Iris pigment epithelial cell (primary cell): ENCODE results near the gene PTPRF.

Experiments
- DNase-seq: peaks from one replicate; pipeline ENCODE4 v3.0.0-alpha.2; 2011; ENCODE audit warnings: low read depth

Gene PTPRF

DNA sequence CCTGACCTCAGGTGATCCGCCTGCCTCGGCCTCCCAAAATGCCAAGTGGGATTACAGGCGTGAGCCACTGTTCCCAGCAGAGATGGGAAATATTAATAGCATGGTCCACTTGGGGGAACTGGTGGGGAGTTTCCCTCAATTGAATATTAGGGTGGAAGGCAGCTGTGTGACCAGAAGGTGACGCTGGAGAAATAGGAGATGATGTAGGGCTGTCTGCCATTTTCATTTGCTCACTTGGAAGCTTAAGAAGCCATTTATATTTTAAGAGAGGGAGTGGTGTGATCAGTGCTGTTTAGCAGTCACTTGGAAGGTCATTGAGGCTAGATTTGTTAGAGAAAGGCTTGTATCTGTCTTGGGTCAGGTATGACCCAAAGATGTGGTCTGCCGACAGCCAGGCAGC lies 139.2 kb downstream of the PTPRF start:
- DNase-seq: no peak

DNA sequence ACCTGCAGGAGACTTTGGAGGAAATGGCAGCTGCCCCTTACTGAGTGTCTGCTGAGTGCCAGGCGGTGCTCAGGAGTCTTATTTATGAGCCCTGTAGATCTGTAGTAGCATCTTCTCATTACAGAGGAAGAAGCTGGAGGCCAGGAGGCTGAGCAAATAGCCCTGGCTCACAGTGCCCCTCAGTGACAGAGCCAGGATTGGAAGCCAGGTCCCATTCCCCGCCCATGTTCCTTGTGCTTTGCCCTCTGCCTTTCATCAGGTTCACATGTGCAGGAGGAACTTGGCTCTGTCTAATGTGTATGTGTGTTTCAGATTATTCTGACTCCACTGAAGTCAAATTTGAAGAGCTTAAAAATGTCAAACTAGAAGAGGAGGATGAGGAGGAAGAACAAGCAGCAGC lies 140.5 kb downstream of the PTPRF start:
- DNase-seq: no peak

DNA sequence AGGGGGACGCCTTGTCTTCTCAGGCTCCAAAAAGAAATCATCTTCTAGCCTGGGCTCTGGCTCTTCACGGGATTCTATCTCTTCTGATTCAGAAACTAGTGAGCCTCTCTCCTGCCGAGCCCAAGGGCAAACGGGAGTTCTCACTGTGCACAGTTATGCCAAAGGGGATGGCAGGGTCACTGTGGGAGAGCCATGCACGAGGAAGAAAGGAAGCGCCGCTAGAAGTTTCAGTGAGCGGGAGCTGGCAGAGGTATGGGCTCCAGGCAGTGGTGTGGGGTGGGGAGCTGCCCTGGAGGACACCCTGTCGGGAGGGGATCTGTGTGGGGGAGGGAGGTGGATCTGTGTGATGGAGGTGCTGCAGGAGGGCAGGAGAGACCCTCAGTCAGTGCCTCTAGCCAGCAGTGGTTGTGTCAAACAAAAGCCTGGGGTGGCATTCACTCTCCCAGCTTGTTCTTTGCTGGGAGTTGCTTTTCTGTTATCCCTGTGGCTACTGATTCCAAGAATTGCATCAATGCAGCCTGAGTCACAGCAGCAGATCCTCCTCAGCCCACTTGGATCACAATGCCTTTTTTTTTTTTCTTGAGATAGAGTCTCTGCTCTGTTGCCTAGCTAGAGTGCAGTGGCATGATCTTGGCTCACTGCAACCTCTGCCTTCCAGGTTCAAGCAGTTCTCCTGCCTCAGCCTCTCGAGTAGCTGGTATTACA lies 141.1 kb downstream of the PTPRF start:
- peak; percentile 81 for DNase-seq

DNA sequence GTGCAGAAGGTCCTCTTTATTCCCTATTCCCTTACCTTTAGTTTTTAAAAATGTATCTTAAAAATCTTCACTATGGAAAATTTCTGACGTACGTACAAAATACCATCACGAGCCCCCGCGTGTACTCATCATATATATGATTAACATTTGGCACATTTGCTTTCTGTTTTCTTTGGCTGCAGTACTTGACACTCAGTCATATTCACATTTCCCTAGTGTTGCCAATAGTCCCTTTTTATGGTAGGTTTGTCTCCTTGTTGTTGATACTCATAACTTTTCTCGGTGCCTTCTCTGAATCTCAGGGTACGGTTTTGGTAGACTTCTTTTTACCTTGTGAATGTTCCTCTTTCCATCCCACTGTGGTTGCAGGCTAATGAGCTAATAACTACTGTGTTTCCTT lies 142.6 kb downstream of the PTPRF start:
- DNase-seq: no peak
